Spleen (tissue), 7 donors: ENCODE data around the gene CCDC88B.

Experiments
- CTCF ChIP-seq, 11 experiments: fragments of 200-600 bp in 7 of 11; fragments of 450-650 bp in 4 of 11; sonication (generic) in 4 of 11; IDR thresholded peaks in 8 of 11; conservative IDR thresholded peaks in 3 of 11; 1 replicate in 7 of 11; 2 replicates in 4 of 11; pipeline versions ENCODE4 v1.4.0 to v1.8.0; 2016 to 2021; ENCODE audit warnings: antibody characterized with exemption in 11 of 11, inconsistent platforms in 4 of 11, mild to moderate bottlenecking in 1 of 11
- POLR2A ChIP-seq, 3 donors: fragments of 450-650 bp; IDR thresholded peaks; one replicate each; pipeline ENCODE4 v1.5.1; 2017; ENCODE audit warnings: antibody characterized with exemption in 3 of 3, mild to moderate bottlenecking in 1 of 3
- donor health status: DM: no; HTN: no; CAD: no; lungs with moderate emphysema.
- donor health status: DM: no; HTN: no; CAD: no.
- donor health status: DM: no; HTN: no; CAD: no.

- TF ChIP-seq POLR2A (IDR thresholded peaks at IDR 0.05) (no peak), CTCF (IDR thresholded peaks at IDR 0.05 in 8 of 11, conservative IDR thresholded peaks at IDR 0.05 in 3 of 11) (no peak)
Measured at GRCh38 chr11:64387916-64388315, 47.9 kb downstream of the CCDC88B start.
